HG03442 (cell line): ENCODE results near the gene CD79B.
"Not testable (repeated sequence)": the region's sequence is repeated elsewhere in the genome, so short reads cannot be mapped to it uniquely, and the experiment has no call there.

Experiments
- ATAC-seq: cut with Tn5 transposase; IDR thresholded peaks from one replicate; pipeline ENCODE4 v1.9.1; 2021; ENCODE audit warnings: mild to moderate bottlenecking, moderate library complexity; ENCODE audit not compliant: unreplicated experiment

The CD79B gene

DNA sequence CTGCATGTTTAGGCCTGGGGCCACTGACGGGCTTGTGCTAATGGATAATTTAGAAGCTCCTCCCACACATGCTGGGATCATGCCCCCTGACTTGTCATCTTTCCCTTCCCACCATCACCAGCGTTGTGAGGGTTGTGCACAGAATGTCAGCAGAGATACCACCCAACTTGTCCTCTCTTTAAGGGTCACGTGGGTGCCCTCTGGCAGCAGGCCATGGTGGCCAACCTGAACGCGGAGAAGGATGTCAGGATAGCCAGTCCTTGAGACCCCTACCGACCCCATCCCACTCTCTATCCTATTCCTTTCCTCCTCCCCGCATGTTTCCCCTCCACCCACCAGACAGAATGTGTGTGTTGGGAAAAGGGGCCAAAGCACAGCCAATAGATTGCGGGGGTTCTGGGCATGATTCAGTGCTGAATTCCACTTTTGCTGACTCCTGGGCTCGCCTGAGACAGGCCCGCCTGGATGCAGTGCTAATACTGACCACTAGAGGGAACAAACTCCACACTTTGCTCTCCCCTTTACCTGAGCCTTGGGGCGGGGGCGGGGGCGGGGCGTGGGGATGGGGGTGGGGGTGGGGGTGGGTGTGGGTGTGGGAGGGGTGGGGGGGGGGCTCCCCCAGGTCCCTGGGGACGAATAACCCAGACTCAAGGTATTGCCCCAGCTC is 50.1 kb downstream of the CD79B start, which contains the start of gene GH2:
Gene GH2 (minus strand): TSS at position 10 of the 667 bp plus-strand sequence. CDS start 143 bp downstream, outside the sequence.
- no peak for ATAC-seq

GRCh38 chr17:63881337-63881736 is 50.8 kb downstream of the CD79B start:
- not testable (repeated sequence) for ATAC-seq

DNA sequence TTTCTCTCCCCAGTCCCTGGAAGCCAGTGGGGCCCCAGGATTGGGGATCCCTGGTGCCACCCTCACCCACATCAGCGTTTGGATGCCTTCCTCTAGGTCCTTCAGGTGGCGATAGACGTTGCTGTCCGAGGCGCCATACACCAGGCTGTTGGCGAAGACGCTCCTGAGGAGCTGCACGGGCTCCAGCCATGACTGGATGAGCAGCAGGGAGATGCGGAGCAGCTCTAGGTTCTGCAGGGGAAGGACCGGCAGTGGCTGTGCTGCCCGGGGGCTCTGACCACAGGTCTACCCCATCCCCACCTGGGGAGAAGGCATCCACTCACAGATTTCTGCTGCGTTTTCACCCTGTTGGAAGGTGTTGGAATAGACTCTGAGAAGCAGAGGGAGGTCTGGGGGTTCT is 51.4 kb downstream of the CD79B start:
- no peak for ATAC-seq
